HCT116 (cell line): Measurements from ENCODE around the gene DLX5. TPM values are rescaled to one million over a fixed set of nuclear protein-coding genes. Genes with fewer than 3 reads are reported as not detected.

Experiments used
- ATAC-seq: fragments of 200-7000 bp; cut with Tn5 transposase; 2 replicates; pipeline ENCODE4 v1.9.1; 2020; ENCODE audit warnings: mild to moderate bottlenecking, moderate library complexity
- BruUV-seq: library from RNA; stranded (reverse); fragments of 400-500 nt; replicated peaks from 2 replicates; lab custom pipeline; 2021; lab: Mats Ljungman, UMichigan
- CTCF ChIA-PET: fragments of 300-600 bp; sonication (Branson Sonifier 250); formaldehyde crosslinking; loops from one replicate; lab custom pipeline; 2021; ENCODE audit warnings: antibody characterized with exemption; lab: Charles Lee
- POLR2A ChIA-PET: fragments of 300-600, 350-600 bp; sonication (Branson Sonifier 250); formaldehyde crosslinking; loops from one replicate; lab custom pipeline; 2021; ENCODE audit warnings: antibody characterized with exemption; lab: Charles Lee
- RAD21 ChIA-PET, 2 experiments: fragments of 300-600 bp; sonication (Branson Sonifier 250); formaldehyde crosslinking; loops; one replicate each; lab custom pipeline; 2023; ENCODE audit warnings: low total read pairs in 2 of 2; ENCODE audit not compliant: uncharacterized antibody in 2 of 2, unreplicated experiment in 2 of 2, low non-redundant PET in 1 of 2; lab: Charles Lee
- DNase-seq: peaks from one replicate; pipeline ENCODE4 v3.0.0-alpha.2; 2010; ENCODE audit warnings: low read depth, low spot score
- H2AFZ ChIP-seq: fragments of 200-600 bp; shearing (Covaris generic), sonication (generic); 2 replicates; pipeline ENCODE4 v1.6.1; 2017; ENCODE audit warnings: low read depth, mixed run types, mixed read lengths, antibody characterized with exemption, low read length; ENCODE audit not compliant: poor library complexity, severe bottlenecking
- H3K27ac ChIP-seq: 2 replicates; pipeline ENCODE4 v1.5.1; 2012; ENCODE audit warnings: low read depth, low read length
- H3K27me3 ChIP-seq: fragments of 200-600 bp; sonication (generic); 2 replicates; pipeline ENCODE4 v1.6.1; 2016; ENCODE audit warnings: mixed run types, low read length, mixed read lengths; ENCODE audit not compliant: insufficient read depth
- H3K36me3 ChIP-seq, 2 experiments: fragments of 200-500 bp in 1 of 2; fragments of 200-600 bp in 1 of 2; sonication (Bioruptor generic) in 1 of 2; sonication (generic) in 1 of 2; 2 replicates each; pipeline versions ENCODE4 v1.5.1 to v1.6.1; 2014 to 2016; ENCODE audit warnings: low read length in 2 of 2, inconsistent platforms in 1 of 2, mixed read lengths in 1 of 2, mixed run types in 1 of 2; ENCODE audit not compliant: insufficient read depth in 2 of 2, control insufficient read depth in 1 of 2
- H3K4me1 ChIP-seq, 2 experiments: fragments of 200-600 bp in 1 of 2; sonication (generic) in 1 of 2; 2 replicates each; pipeline versions ENCODE4 v1.5.1 to v1.6.1; 2012 to 2017; ENCODE audit warnings: low read length in 2 of 2, inconsistent platforms in 1 of 2, mild to moderate bottlenecking in 1 of 2, mixed read lengths in 1 of 2, mixed run types in 1 of 2, moderate library complexity in 1 of 2; ENCODE audit not compliant: insufficient read depth in 2 of 2, control insufficient read depth in 1 of 2
- H3K4me2 ChIP-seq: fragments of 200-600 bp; sonication (generic); 2 replicates; pipeline ENCODE4 v1.6.1; 2017; ENCODE audit warnings: mixed run types, low read length, mixed read lengths
- H3K4me3 ChIP-seq, 2 experiments: fragments of 200-600 bp in 1 of 2; sonication (generic) in 1 of 2; replicated peaks in 1 of 2; 2 replicates each; pipeline ENCODE4 v1.5.1; 2011 to 2016; ENCODE audit warnings: low read length in 2 of 2, control low read depth in 1 of 2, low read depth in 1 of 2, mild to moderate bottlenecking in 1 of 2, mixed read lengths in 1 of 2, mixed run types in 1 of 2
- H3K79me2 ChIP-seq: fragments of 200-600 bp; sonication (generic); 2 replicates; pipeline ENCODE4 v1.6.1; 2017; ENCODE audit warnings: mild to moderate bottlenecking, mixed run types, low read length, moderate library complexity, mixed read lengths; ENCODE audit not compliant: insufficient read depth
- H3K9ac ChIP-seq: fragments of 200-600 bp; sonication (generic); 2 replicates; pipeline ENCODE4 v1.6.1; 2016; ENCODE audit warnings: low read length, mixed read lengths
- H3K9me2 ChIP-seq: fragments of 200-600 bp; sonication (generic), shearing (Covaris generic); 2 replicates; pipeline ENCODE4 v1.6.1; 2017; ENCODE audit warnings: mixed run types, mild to moderate bottlenecking, moderate library complexity; ENCODE audit not compliant: insufficient read depth
- H3K9me3 ChIP-seq, 2 experiments: fragments of 200-500 bp in 1 of 2; fragments of 200-600 bp in 1 of 2; sonication (Bioruptor generic) in 1 of 2; sonication (generic) in 1 of 2; 2 replicates each; pipeline ENCODE4 v1.6.1; 2014 to 2017; ENCODE audit warnings: low read length in 2 of 2, mixed read lengths in 2 of 2, inconsistent platforms in 1 of 2, low read depth in 1 of 2, mild to moderate bottlenecking in 1 of 2, mixed run types in 1 of 2, moderate library complexity in 1 of 2; ENCODE audit not compliant: control insufficient read depth in 1 of 2, insufficient read depth in 1 of 2
- H4K20me1 ChIP-seq: fragments of 200-600 bp; sonication (generic), shearing (Covaris generic); 2 replicates; pipeline ENCODE4 v1.6.1; 2017; ENCODE audit warnings: mixed run types, mild to moderate bottlenecking, moderate library complexity; ENCODE audit not compliant: insufficient read depth
- CBX3 ChIP-seq: IDR thresholded peaks from 2 replicates; pipeline ENCODE4 v1.6.1; 2012; ENCODE audit warnings: low read depth
- CTCF ChIP-seq, 3 experiments: fragments of 200-600 bp in 1 of 3; sonication (generic) in 1 of 3; IDR thresholded peaks in 2 of 3; conservative IDR thresholded peaks in 1 of 3; 2 replicates each; pipeline ENCODE4 v1.5.1; 2012 to 2017; ENCODE audit warnings: low read depth in 2 of 3, low read length in 2 of 3, antibody characterized with exemption in 1 of 3, borderline replicate concordance in 1 of 3, control low read depth in 1 of 3, mild to moderate bottlenecking in 1 of 3, mixed read lengths in 1 of 3, mixed run types in 1 of 3, moderate library complexity in 1 of 3; ENCODE audit not compliant: insufficient read depth in 1 of 3
- EGR1 ChIP-seq: IDR thresholded peaks from 2 replicates; pipeline ENCODE4 v1.6.1; 2012; ENCODE audit warnings: low read depth
- EZH2phosphoT487 ChIP-seq: fragments of 200-600 bp; IDR thresholded peaks from 2 replicates; pipeline ENCODE4 v1.6.1; 2018; ENCODE audit warnings: antibody characterized with exemption, borderline replicate concordance
- FOSL1 ChIP-seq: IDR thresholded peaks from 2 replicates; pipeline ENCODE4 v1.6.1; 2012; ENCODE audit warnings: low read depth
- JUND ChIP-seq: IDR thresholded peaks from 2 replicates; pipeline ENCODE4 v1.6.1; 2012
- MAX ChIP-seq: IDR thresholded peaks from 2 replicates; pipeline ENCODE4 v1.6.1; 2012
- POLR2A ChIP-seq: IDR thresholded peaks from 2 replicates; pipeline ENCODE4 v1.7.0; 2011; ENCODE audit warnings: borderline replicate concordance; ENCODE audit not compliant: insufficient read depth, insufficient read length; ENCODE audit errors: extremely low read depth
- POLR2AphosphoS5 ChIP-seq: IDR thresholded peaks from 2 replicates; pipeline ENCODE4 v1.6.1; 2011; ENCODE audit warnings: mild to moderate bottlenecking, low read depth, low read length, moderate library complexity
- REST ChIP-seq: IDR thresholded peaks from 2 replicates; pipeline ENCODE4 v1.6.1; 2012; ENCODE audit warnings: low read depth
- SIN3A ChIP-seq: IDR thresholded peaks from 2 replicates; pipeline ENCODE4 v1.6.1; 2012; ENCODE audit warnings: low read depth
- SRF ChIP-seq: IDR thresholded peaks from 2 replicates; pipeline ENCODE4 v1.6.1; 2012; ENCODE audit warnings: low read depth
- TCF7L2 ChIP-seq: IDR thresholded peaks from 2 replicates; pipeline ENCODE4 v1.7.0; 2011; ENCODE audit warnings: borderline replicate concordance, inconsistent platforms; ENCODE audit not compliant: insufficient read depth, insufficient read length; ENCODE audit errors: extremely low read depth
- YY1 ChIP-seq: IDR thresholded peaks from 2 replicates; pipeline ENCODE4 v1.6.1; 2011; ENCODE audit warnings: low read length, low read depth, moderate library complexity, mild to moderate bottlenecking; ENCODE audit not compliant: insufficient replicate concordance; ENCODE audit errors: extremely low read depth
- ZBTB33 ChIP-seq: IDR thresholded peaks from 2 replicates; pipeline ENCODE4 v1.6.1; 2011; ENCODE audit warnings: mild to moderate bottlenecking, low read length, moderate library complexity; ENCODE audit not compliant: insufficient replicate concordance; ENCODE audit errors: extremely low read depth
- intact Hi-C: fragments of 100-400 bp; cut with micrococcal nuclease; formaldehyde crosslinking; loops from 2 replicates; pipeline ENCODE4 v1.10.0; 2022
- total RNA-seq: library from RNA; stranded (reverse); gene quantifications from one replicate; pipeline ENCODE4 v1.2.1, GENCODE V29; 2021; ENCODE audit not compliant: unreplicated experiment

Gene DLX5
- total RNA-seq, 1 experiment from 2014 or later = not detected

- H3K27ac ChIP-seq = no peak overlapping the region
- RAD21 ChIA-PET = no interaction called here
- no peaks in the 10 kb centered on the region for H4K20me1 ChIP-seq
- H2AFZ ChIP-seq = no peak overlapping the region
- no peaks in the 10 kb centered on the region for H3K36me3 ChIP-seq
- no peaks in the 10 kb centered on the region for H3K4me1 ChIP-seq
- peaks cover 56% of the 10 kb centered on the region for H3K27me3 ChIP-seq
- DNase-seq (no peak), ATAC-seq (no peak)
- H3K9ac ChIP-seq = no peak overlapping the region
- H3K4me3 ChIP-seq = no peak overlapping the region
- CTCF ChIA-PET = no interaction called here
- TF ChIP-seq SRF (no peak), CTCF (IDR thresholded peaks at IDR 0.05 in 2 of 3, conservative IDR thresholded peaks at IDR 0.05 in 1 of 3; ENCODE audit: borderline replicate concordance in 1 of 3, insufficient read depth in 1 of 3, low read depth in 2 of 3, low read length in 2 of 3) (no peak), JUND (no peak), REST (no peak), CBX3 (no peak), TCF7L2 (no peak), MAX (no peak), ZBTB33 (no peak), EZH2phosphoT487 (no peak), POLR2A (no peak), FOSL1 (no peak), POLR2AphosphoS5 (no peak), SIN3A (no peak), EGR1 (no peak), YY1 (no peak)
- no peaks in the 10 kb centered on the region for H3K9me2 ChIP-seq
- intact Hi-C loops = no loop called here
- no TSS peak for BruUV-seq
- no peaks in the 10 kb centered on the region for H3K79me2 ChIP-seq
- H3K9me3 ChIP-seq = no peaks in the 10 kb centered on the region
- POLR2A ChIA-PET = no interaction called here
- H3K4me2 ChIP-seq = no peak overlapping the region
These were observed 42.0 kb downstream of the DLX5 start for GRCh38 chr7:96982586-96982985.
